ENCODE measurements around the gene CLVS2. TPM values are rescaled to one million over a fixed set of nuclear protein-coding genes. Genes with fewer than 3 reads are reported as not detected.

CLVS2 gene
- total RNA-seq, 2 donors from 2014 or later, result 0.05 to 0.19 TPM

- TF ChIP-seq, protein P1, sequence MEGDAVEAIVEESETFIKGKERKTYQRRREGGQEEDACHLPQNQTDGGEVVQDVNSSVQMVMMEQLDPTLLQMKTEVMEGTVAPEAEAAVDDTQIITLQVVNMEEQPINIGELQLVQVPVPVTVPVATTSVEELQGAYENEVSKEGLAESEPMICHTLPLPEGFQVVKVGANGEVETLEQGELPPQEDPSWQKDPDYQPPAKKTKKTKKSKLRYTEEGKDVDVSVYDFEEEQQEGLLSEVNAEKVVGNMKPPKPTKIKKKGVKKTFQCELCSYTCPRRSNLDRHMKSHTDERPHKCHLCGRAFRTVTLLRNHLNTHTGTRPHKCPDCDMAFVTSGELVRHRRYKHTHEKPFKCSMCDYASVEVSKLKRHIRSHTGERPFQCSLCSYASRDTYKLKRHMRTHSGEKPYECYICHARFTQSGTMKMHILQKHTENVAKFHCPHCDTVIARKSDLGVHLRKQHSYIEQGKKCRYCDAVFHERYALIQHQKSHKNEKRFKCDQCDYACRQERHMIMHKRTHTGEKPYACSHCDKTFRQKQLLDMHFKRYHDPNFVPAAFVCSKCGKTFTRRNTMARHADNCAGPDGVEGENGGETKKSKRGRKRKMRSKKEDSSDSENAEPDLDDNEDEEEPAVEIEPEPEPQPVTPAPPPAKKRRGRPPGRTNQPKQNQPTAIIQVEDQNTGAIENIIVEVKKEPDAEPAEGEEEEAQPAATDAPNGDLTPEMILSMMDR (IDR thresholded peaks at IDR 0.05), result no peak
- intact Hi-C loops (cut with DNase I), result no loop called here
- DNase-seq, result no peak
These were observed 28.9 kb downstream of the CLVS2 start for GRCh38 chr6:123024976-123025375.

GRCh38 chr6:123027408-123027807, 31.4 kb downstream of the CLVS2 start:
- H3K9me3 ChIP-seq, result no peaks in the 10 kb centered on the region
- TF ChIP-seq, protein P1 (IDR thresholded peaks at IDR 0.05), result no peak
- no peaks in the 10 kb centered on the region for H3K36me3 ChIP-seq
- intact Hi-C loops (cut with DNase I), result no loop called here
- no peaks in the 10 kb centered on the region for H3K27me3 ChIP-seq
- no peak for DNase-seq
- no peaks in the 10 kb centered on the region for H3K4me1 ChIP-seq
- H3K27ac ChIP-seq, result no peak overlapping the region
- no peak overlapping the region for H3K9ac ChIP-seq (ENCODE audit: low read depth in 2 of 2, low read length in 2 of 2)
- no peak overlapping the region for H3K4me3 ChIP-seq

More at GRCh38 chr6:123024976-123025375, 28.9 kb downstream of the CLVS2 start:
- Histone ChIP-seq H3K4me1 (no peaks in the 10 kb centered on the region), H3K9me3 (no peaks in the 10 kb centered on the region), H3K27ac (no peak overlapping the region), H3K9ac (ENCODE audit: low read depth in 2 of 2, low read length in 2 of 2) (no peak overlapping the region), H3K36me3 (no peaks in the 10 kb centered on the region), H3K27me3 (no peaks in the 10 kb centered on the region), H3K4me3 (no peak overlapping the region)

DNA sequence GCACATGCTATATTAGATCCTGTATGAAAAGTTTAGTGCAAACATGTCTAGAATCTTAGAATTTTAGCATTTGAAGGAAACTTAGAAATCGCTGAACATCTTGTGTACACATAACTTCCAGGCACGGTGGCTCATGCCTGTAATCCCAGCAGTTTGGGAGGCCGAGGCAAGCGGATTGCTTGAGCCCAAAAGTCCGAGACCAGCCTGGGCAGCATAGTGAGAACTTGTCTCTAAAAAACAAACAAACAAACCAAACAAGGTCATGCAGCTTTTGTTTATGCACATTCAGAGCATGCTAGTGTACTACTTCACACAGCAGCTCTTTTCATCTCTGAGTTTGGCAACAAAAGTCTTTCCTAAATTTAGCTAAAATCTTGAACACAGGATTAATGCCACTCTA, 32.2 kb downstream of the CLVS2 start:
- H3K9ac ChIP-seq (ENCODE audit: low read depth in 2 of 2, low read length in 2 of 2), result no peak overlapping the region
- intact Hi-C loops (cut with DNase I), result no loop called here
- no peaks in the 10 kb centered on the region for H3K36me3 ChIP-seq
- no peak overlapping the region for H3K4me3 ChIP-seq
- TF ChIP-seq, protein P1 (IDR thresholded peaks at IDR 0.05), result no peak
- H3K9me3 ChIP-seq, result no peaks in the 10 kb centered on the region
- no peak overlapping the region for H3K27ac ChIP-seq
- no peak for DNase-seq
- H3K4me1 ChIP-seq, result no peaks in the 10 kb centered on the region
- H3K27me3 ChIP-seq, result no peaks in the 10 kb centered on the region

- Histone ChIP-seq H3K27ac (no peak overlapping the region), H3K27me3 (no peaks in the 10 kb centered on the region), H3K4me1 (no peaks in the 10 kb centered on the region), H3K9ac (ENCODE audit: low read depth in 2 of 2, low read length in 2 of 2) (no peak overlapping the region), H3K9me3 (no peaks in the 10 kb centered on the region), H3K4me3 (no peak overlapping the region), H3K36me3 (no peaks in the 10 kb centered on the region)
- intact Hi-C loops (cut with DNase I), result no loop called here
- TF ChIP-seq, protein P1 (IDR thresholded peaks at IDR 0.05), result no peak
- no peak for DNase-seq
These were observed 34.2 kb downstream of the CLVS2 start for GRCh38 chr6:123030282-123030681.

DNA sequence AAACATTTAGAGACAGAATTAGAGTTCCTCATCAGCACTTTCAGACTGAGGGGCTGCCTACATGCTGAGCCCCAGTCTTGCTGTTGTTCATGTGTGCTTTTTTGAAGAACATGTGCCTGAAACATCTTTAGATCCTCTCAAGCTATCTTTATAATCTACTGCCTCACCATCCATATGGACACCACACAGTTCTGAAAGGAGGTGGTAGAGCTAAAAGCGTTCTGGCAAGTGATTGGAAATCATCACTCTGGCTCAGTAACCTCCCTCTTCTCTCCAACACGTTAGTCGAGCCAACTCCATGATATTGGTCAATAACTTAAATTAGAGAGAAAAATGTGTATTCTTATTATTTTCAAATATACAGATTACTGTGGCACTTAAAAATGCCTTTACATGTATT, 40.6 kb downstream of the CLVS2 start:
- no peaks in the 10 kb centered on the region for H3K4me1 ChIP-seq
- TF ChIP-seq, protein P1 (IDR thresholded peaks at IDR 0.05), result no peak
- H3K27me3 ChIP-seq, result no peaks in the 10 kb centered on the region
- intact Hi-C loops (cut with DNase I), result no loop called here
- no peak for DNase-seq
- no peak overlapping the region for H3K9ac ChIP-seq (ENCODE audit: low read depth in 2 of 2, low read length in 2 of 2)
- H3K4me3 ChIP-seq, result no peak overlapping the region
- H3K36me3 ChIP-seq, result no peaks in the 10 kb centered on the region
- no peak overlapping the region for H3K27ac ChIP-seq
- no peaks in the 10 kb centered on the region for H3K9me3 ChIP-seq

DNA sequence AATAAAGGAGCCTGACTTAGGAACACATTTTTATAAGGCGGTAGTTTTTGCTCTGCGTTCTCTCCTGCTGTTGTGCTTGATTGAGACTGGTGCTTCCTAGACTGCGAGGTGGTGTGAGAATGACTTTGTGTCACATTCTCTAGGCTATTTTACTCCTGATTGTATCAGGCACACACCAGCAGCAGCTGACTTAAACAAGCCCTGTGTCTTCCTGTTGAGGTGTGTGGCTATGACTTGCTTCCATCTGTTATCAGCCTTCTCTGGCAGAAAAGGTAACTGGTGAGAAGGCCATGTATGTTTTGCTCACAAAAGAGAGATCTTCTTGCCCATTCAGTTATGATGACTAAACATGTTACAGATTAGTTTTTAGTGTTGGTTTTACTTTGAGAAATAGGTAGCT, 43.4 kb downstream of the CLVS2 start:
- DNase-seq, result no peak
- H3K27me3 ChIP-seq, result no peaks in the 10 kb centered on the region
- H3K4me1 ChIP-seq, result no peaks in the 10 kb centered on the region
- H3K9me3 ChIP-seq, result no peaks in the 10 kb centered on the region
- no peak overlapping the region for H3K4me3 ChIP-seq
- H3K9ac ChIP-seq (ENCODE audit: low read depth in 2 of 2, low read length in 2 of 2), result no peak overlapping the region
- TF ChIP-seq, protein P1 (IDR thresholded peaks at IDR 0.05), result no peak
- no peaks in the 10 kb centered on the region for H3K36me3 ChIP-seq
- intact Hi-C loops (cut with DNase I), result no loop called here
- H3K27ac ChIP-seq, result no peak overlapping the region
